ENCODE results near the gene INPP5J. TPM values are rescaled to one million over a fixed set of nuclear protein-coding genes. Genes with fewer than 3 reads are reported as not detected.

Gene INPP5J
- total and polyA plus RNA-seq, 2 donors (not counting 1 experiment from before 2014, with no cell fraction given) = 0.17 to 0.33 TPM

DNA sequence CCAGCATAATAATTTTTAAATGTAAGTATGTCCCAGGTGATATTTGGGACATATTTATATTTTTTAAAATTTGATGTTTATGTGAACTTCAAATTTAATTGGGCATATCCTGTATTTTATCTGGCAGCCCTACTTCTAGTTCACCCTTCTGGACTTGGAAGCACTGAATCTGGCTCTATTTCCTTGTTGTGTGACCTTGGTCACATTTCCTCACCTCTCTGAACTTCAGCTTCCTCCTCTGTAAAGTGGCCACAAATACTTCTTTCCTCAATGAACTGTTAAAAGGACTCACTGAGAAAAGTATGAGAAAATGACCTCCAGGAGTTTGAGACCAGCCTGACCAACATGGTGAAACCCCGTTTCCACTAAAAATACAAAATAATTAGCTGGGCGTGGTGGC lies 29.1 kb downstream of the INPP5J start:
- no peaks in the 10 kb centered on the region for H3K36me3 ChIP-seq (ENCODE audit: control insufficient read depth, insufficient read depth, low read length)
- H3K9me3 ChIP-seq (ENCODE audit: control insufficient read depth, insufficient read depth, low read depth, low read length) = no peaks in the 10 kb centered on the region
- no peak overlapping the region for H3K4me3 ChIP-seq (replicated peaks in 1 of 4; ENCODE audit: control extremely low read depth in 1 of 4, insufficient read depth in 1 of 4, low read depth in 3 of 4, low read length in 4 of 4)
- H3K27me3 ChIP-seq (ENCODE audit: control insufficient read depth, insufficient read depth, low read length) = no peaks in the 10 kb centered on the region
- no peaks in the 10 kb centered on the region for H3K79me2 ChIP-seq (ENCODE audit: control insufficient read depth, insufficient read depth, low read length)
- H4K20me1 ChIP-seq (ENCODE audit: control insufficient read depth, extremely low read depth, insufficient read depth, low read length) = no peaks in the 10 kb centered on the region
- H3K4me1 ChIP-seq (ENCODE audit: control insufficient read depth, extremely low read depth, insufficient read depth, low read length) = peaks cover 7% of the 10 kb centered on the region
- H3K9ac ChIP-seq (ENCODE audit: insufficient read depth, low read length) = no peak overlapping the region
- no peak for TF ChIP-seq EZH2 (IDR thresholded peaks at IDR 0.05; ENCODE audit: low read length, missing control alignments)
- TF ChIP-seq, protein P1, sequence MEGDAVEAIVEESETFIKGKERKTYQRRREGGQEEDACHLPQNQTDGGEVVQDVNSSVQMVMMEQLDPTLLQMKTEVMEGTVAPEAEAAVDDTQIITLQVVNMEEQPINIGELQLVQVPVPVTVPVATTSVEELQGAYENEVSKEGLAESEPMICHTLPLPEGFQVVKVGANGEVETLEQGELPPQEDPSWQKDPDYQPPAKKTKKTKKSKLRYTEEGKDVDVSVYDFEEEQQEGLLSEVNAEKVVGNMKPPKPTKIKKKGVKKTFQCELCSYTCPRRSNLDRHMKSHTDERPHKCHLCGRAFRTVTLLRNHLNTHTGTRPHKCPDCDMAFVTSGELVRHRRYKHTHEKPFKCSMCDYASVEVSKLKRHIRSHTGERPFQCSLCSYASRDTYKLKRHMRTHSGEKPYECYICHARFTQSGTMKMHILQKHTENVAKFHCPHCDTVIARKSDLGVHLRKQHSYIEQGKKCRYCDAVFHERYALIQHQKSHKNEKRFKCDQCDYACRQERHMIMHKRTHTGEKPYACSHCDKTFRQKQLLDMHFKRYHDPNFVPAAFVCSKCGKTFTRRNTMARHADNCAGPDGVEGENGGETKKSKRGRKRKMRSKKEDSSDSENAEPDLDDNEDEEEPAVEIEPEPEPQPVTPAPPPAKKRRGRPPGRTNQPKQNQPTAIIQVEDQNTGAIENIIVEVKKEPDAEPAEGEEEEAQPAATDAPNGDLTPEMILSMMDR (conservative IDR thresholded peaks at IDR 0.05 in 1 of 2, IDR thresholded peaks at IDR 0.05 in 1 of 2; ENCODE audit: low read depth in 1 of 2, low read length in 2 of 2) = no peak
- H3K4me2 ChIP-seq (ENCODE audit: extremely low read depth, insufficient read depth, low read length) = no peak overlapping the region
- H2AFZ ChIP-seq (ENCODE audit: low read length) = no peak overlapping the region
- no peak overlapping the region for H3K27ac ChIP-seq (ENCODE audit: insufficient read depth, low read length)
- DNase-seq (ENCODE audit: low read depth in 2 of 2) = no peak

DNA sequence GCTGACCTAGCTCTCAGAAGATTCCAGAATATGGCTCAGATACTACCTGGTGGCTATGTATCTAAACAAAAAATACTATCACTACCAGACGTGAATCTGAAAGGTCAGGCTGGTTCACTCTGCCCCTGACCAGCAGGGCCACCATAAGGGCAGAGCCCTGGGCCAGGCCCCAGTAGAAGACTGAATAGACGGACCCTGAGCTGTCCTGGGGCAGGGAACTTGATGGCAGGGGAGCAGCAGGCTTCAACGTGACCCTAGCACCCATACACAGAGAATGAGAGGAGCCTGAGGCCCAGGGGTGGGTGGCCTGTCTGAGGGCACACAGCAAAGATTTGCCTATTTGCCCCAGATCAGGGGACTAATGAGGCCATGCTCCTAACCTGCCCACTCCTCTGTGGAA lies 30.6 kb downstream of the INPP5J start:
- Histone ChIP-seq H3K27ac (ENCODE audit: insufficient read depth, low read length) (no peak overlapping the region), H3K9me3 (ENCODE audit: control insufficient read depth, insufficient read depth, low read depth, low read length) (no peaks in the 10 kb centered on the region), H2AFZ (ENCODE audit: low read length) (no peak overlapping the region), H4K20me1 (ENCODE audit: control insufficient read depth, extremely low read depth, insufficient read depth, low read length) (no peaks in the 10 kb centered on the region), H3K4me3 (replicated peaks in 1 of 4; ENCODE audit: control extremely low read depth in 1 of 4, insufficient read depth in 1 of 4, low read depth in 3 of 4, low read length in 4 of 4) (no peak overlapping the region), H3K36me3 (ENCODE audit: control insufficient read depth, insufficient read depth, low read length) (no peaks in the 10 kb centered on the region), H3K27me3 (ENCODE audit: control insufficient read depth, insufficient read depth, low read length) (no peaks in the 10 kb centered on the region), H3K9ac (ENCODE audit: insufficient read depth, low read length) (no peak overlapping the region), H3K79me2 (ENCODE audit: control insufficient read depth, insufficient read depth, low read length) (no peaks in the 10 kb centered on the region), H3K4me2 (ENCODE audit: extremely low read depth, insufficient read depth, low read length) (no peak overlapping the region), H3K4me1 (ENCODE audit: control insufficient read depth, extremely low read depth, insufficient read depth, low read length) (peaks cover 7% of the 10 kb centered on the region)
- TF ChIP-seq, protein P1 (conservative IDR thresholded peaks at IDR 0.05 in 1 of 2, IDR thresholded peaks at IDR 0.05 in 1 of 2; ENCODE audit: low read depth in 1 of 2, low read length in 2 of 2) = no peak
- no peak for TF ChIP-seq EZH2 (IDR thresholded peaks at IDR 0.05; ENCODE audit: low read length, missing control alignments)
- no peak for DNase-seq (ENCODE audit: low read depth in 2 of 2)

DNA sequence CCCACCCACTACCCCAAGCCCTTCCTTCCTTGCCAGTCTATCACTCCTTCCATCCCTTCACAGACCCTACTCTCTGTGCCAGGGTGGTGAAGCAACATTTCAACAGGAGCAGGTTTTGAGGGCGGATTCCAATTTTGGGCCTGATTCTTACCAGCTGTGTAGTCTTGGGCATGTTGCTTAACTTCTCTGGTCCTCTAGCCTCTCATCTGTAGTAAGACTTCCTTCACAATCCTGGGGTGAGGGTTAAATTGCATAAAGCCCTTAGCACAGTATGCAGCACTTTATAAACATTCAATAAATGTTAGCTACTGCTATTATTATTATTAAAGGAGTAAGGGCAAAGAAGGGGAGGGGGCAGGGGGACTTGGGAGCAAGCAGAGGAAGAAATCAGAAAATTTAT lies 32.2 kb downstream of the INPP5J start:
- TF ChIP-seq, protein P1 (conservative IDR thresholded peaks at IDR 0.05 in 1 of 2, IDR thresholded peaks at IDR 0.05 in 1 of 2; ENCODE audit: low read depth in 1 of 2, low read length in 2 of 2) = no peak
- TF ChIP-seq EZH2 (IDR thresholded peaks at IDR 0.05; ENCODE audit: low read length, missing control alignments) = no peak
- Histone ChIP-seq H3K79me2 (ENCODE audit: control insufficient read depth, insufficient read depth, low read length) (no peaks in the 10 kb centered on the region), H3K27ac (ENCODE audit: insufficient read depth, low read length) (no peak overlapping the region), H3K36me3 (ENCODE audit: control insufficient read depth, insufficient read depth, low read length) (no peaks in the 10 kb centered on the region), H3K4me1 (ENCODE audit: control insufficient read depth, extremely low read depth, insufficient read depth, low read length) (peaks cover 7% of the 10 kb centered on the region), H2AFZ (ENCODE audit: low read length) (no peak overlapping the region), H3K27me3 (ENCODE audit: control insufficient read depth, insufficient read depth, low read length) (no peaks in the 10 kb centered on the region), H4K20me1 (ENCODE audit: control insufficient read depth, extremely low read depth, insufficient read depth, low read length) (no peaks in the 10 kb centered on the region), H3K9ac (ENCODE audit: insufficient read depth, low read length) (no peak overlapping the region), H3K9me3 (ENCODE audit: control insufficient read depth, insufficient read depth, low read depth, low read length) (no peaks in the 10 kb centered on the region), H3K4me2 (ENCODE audit: extremely low read depth, insufficient read depth, low read length) (peak overlapping the region; percentile 45), H3K4me3 (replicated peaks in 1 of 4; ENCODE audit: control extremely low read depth in 1 of 4, insufficient read depth in 1 of 4, low read depth in 3 of 4, low read length in 4 of 4) (no peak overlapping the region)
- DNase-seq (ENCODE audit: low read depth in 2 of 2) = peak in 1 of 2 donors; percentile 50

All from fibroblast of lung (primary cell).